ENCODE data around the gene OS9.

OS9 gene

GRCh38 chr12:57750561-57751431 is 56.9 kb downstream of the OS9 start:
- no peak for TF ChIP-seq CTCF (IDR thresholded peaks at IDR 0.05)

GRCh38 chr12:57751432-57751787 is 57.5 kb downstream of the OS9 start:
- no peak for TF ChIP-seq CTCF (IDR thresholded peaks at IDR 0.05)

GRCh38 chr12:57751788-57752667 is 58.1 kb downstream of the OS9 start, which contains the start of gene CDK4:
TSS of gene CDK4 (minus strand) at chr12:57752310. CDS start at chr12:57751717, 593 bp downstream.
- no peak for TF ChIP-seq CTCF (IDR thresholded peaks at IDR 0.05)

GRCh38 chr12:57752668-57753000 is 58.7 kb downstream of the OS9 start:
- no peak for TF ChIP-seq CTCF (IDR thresholded peaks at IDR 0.05)

GRCh38 chr12:57753756-57754337 is 59.9 kb downstream of the OS9 start:
- TF ChIP-seq CTCF (IDR thresholded peaks at IDR 0.05): no peak

GRCh38 chr12:57754411-57755193 is 60.7 kb downstream of the OS9 start, which contains the start of gene MARCHF9:
TSS of gene MARCHF9 (plus strand) at chr12:57755103. CDS start at chr12:57755529, 426 bp downstream.
- no peak for TF ChIP-seq CTCF (IDR thresholded peaks at IDR 0.05)

- no peak for TF ChIP-seq CTCF (IDR thresholded peaks at IDR 0.05)
Observed at GRCh38 chr12:57755194-57755453, 61.2 kb downstream of the OS9 start.
